H1 (cell line): ENCODE results near the gene TMEM106C. TPM values are rescaled to one million over a fixed set of nuclear protein-coding genes. Genes with fewer than 3 reads are reported as not detected.

Experiments
- CEBPB ChIP-seq: IDR thresholded peaks from 2 replicates; pipeline ENCODE4 v1.6.1; 2012; ENCODE audit warnings: low read depth, low read length
- HDAC2 ChIP-seq, 2 experiments: fragments of 300-600 bp in 1 of 2; sonication (generic) in 1 of 2; IDR thresholded peaks; 2 replicates each; pipeline ENCODE4 v1.6.1; 2011 to 2012; ENCODE audit warnings: low read depth in 2 of 2, low read length in 2 of 2, mild to moderate bottlenecking in 2 of 2, moderate library complexity in 2 of 2, borderline replicate concordance in 1 of 2, inconsistent platforms in 1 of 2
- KDM4A ChIP-seq: IDR thresholded peaks from one replicate; pipeline ENCODE4 v1.7.1; 2012; ENCODE audit warnings: low read depth, mild to moderate bottlenecking, moderate library complexity, low read length, inconsistent platforms; ENCODE audit not compliant: severe bottlenecking
- POLR2A ChIP-seq, 2 experiments: IDR thresholded peaks; 1 replicate in 1 of 2; 2 replicates in 1 of 2; pipeline ENCODE4 v1.6.1; 2011; ENCODE audit warnings: low read depth in 2 of 2, low read length in 2 of 2, mild to moderate bottlenecking in 2 of 2; ENCODE audit errors: control extremely low read depth in 1 of 2
- TAF1 ChIP-seq: IDR thresholded peaks from 2 replicates; pipeline ENCODE4 v1.6.1; 2011; ENCODE audit warnings: mild to moderate bottlenecking, low read depth, low read length
- polyA plus RNA-seq, 7 experiments: library from polyadenylated mRNA; depleted of rRNA in 3 of 7; stranded (reverse) in 5 of 7; unstranded in 2 of 7; fragments of >200 nt in 5 of 7; fragments of 200-250 nt in 2 of 7; gene quantifications; 1 replicate in 5 of 7; 2 replicates in 1 of 7; 4 replicates in 1 of 7; pipeline versions ENCODE4 v1.2.1 to v1.2.3, GENCODE V29; 2011 to 2013; ENCODE audit warnings: missing spikeins in 2 of 7, mixed read lengths in 2 of 7
- total RNA-seq: library from RNA; stranded (reverse); fragmentation: NEBNext Ultra II Directional; extraction: Animal tissue kit (Norgen Biotek cat#: 25700); gene quantifications from 2 replicates; pipeline ENCODE4 v1.2.1, GENCODE V29; 2021

TMEM106C gene
- total and polyA plus RNA-seq, 2 of the 8 experiments (the other 6 are each of a cell fraction or from before 2014, with no cell fraction given), result 36.6 to 45.3 TPM

GRCh38 chr12:47979686-47980085 lies 16.3 kb downstream of the TMEM106C start (continued):
- TF ChIP-seq TAF1, result no peak
- TF ChIP-seq CEBPB, result no peak
- TF ChIP-seq KDM4A, result no peak
- TF ChIP-seq POLR2A (IDR thresholded peaks at IDR 0.05; ENCODE audit: control extremely low read depth in 1 of 2, low read depth in 2 of 2, low read length in 2 of 2), result no peak
- no peak for TF ChIP-seq HDAC2 (IDR thresholded peaks at IDR 0.05; ENCODE audit: borderline replicate concordance in 1 of 2, low read depth in 2 of 2, low read length in 2 of 2)
